IMR-90 (cell line): ENCODE results near the gene ASTN2. TPM values are rescaled to one million over a fixed set of nuclear protein-coding genes. Genes with fewer than 3 reads are reported as not detected.

Experiments
- ATAC-seq: fragments of 200-7000 bp; cut with Tn5 transposase; 2 replicates; pipeline ENCODE4 v1.9.1; 2020; ENCODE audit warnings: low read depth, mild to moderate bottlenecking, moderate library complexity
- BruUV-seq: library from RNA; stranded (reverse); fragments of 400-500 nt; replicated peaks from 2 replicates; lab custom pipeline; 2021; lab: Mats Ljungman, UMichigan
- CTCF ChIA-PET: fragments of 300-600 bp; formaldehyde crosslinking; extraction: SDS; loops from one replicate; lab custom pipeline; 2021; ENCODE audit warnings: antibody characterized with exemption; lab: Yijun Ruan, JAX
- POLR2A ChIA-PET: fragments of 300-600 bp; sonication (Branson Sonifier 250); formaldehyde crosslinking; loops from one replicate; lab custom pipeline; 2022; ENCODE audit warnings: antibody characterized with exemption; ENCODE audit not compliant: unreplicated experiment; lab: Charles Lee
- DNase-seq: peaks from one replicate; pipeline ENCODE4 v3.0.0; 2013
- H2AFZ ChIP-seq: replicated peaks from 2 replicates; pipeline ENCODE3; 2013; ENCODE audit warnings: low read length, mild to moderate bottlenecking; ENCODE audit not compliant: poor library complexity
- H2AK5ac ChIP-seq: 2 replicates; pipeline ENCODE4 v1.6.1; 2013; ENCODE audit warnings: low read depth, low read length, inconsistent platforms
- H2AK9ac ChIP-seq: replicated peaks from 2 replicates; pipeline ENCODE3; 2013; ENCODE audit warnings: mild to moderate bottlenecking, low read depth, low read length, moderate library complexity; ENCODE audit not compliant: poor library complexity
- H2BK120ac ChIP-seq: 2 replicates; pipeline ENCODE4 v1.6.1; 2013; ENCODE audit warnings: low read depth, low read length, inconsistent platforms
- H2BK15ac ChIP-seq: 3 replicates; pipeline ENCODE4 v1.6.1; 2013; ENCODE audit warnings: low read depth, low read length, inconsistent platforms
- H2BK20ac ChIP-seq: 2 replicates; pipeline ENCODE4 v1.6.1; 2013; ENCODE audit warnings: low read depth, mild to moderate bottlenecking, inconsistent platforms, low read length, moderate library complexity
- H2BK5ac ChIP-seq: 2 replicates; pipeline ENCODE4 v1.6.1; 2013; ENCODE audit warnings: mild to moderate bottlenecking, low read depth, low read length, inconsistent platforms; ENCODE audit not compliant: poor library complexity, severe bottlenecking
- H3K14ac ChIP-seq: replicated peaks from 2 replicates; pipeline ENCODE4 v1.6.1; 2013; ENCODE audit warnings: low read depth, low read length, inconsistent platforms
- H3K18ac ChIP-seq: 2 replicates; pipeline ENCODE4 v1.6.1; 2013; ENCODE audit warnings: low read depth, low read length, control low read depth
- H3K23ac ChIP-seq: 2 replicates; pipeline ENCODE4 v1.6.1; 2013; ENCODE audit warnings: low read depth, low read length, inconsistent platforms
- H3K27ac ChIP-seq: 2 replicates; pipeline ENCODE4 v1.5.1; 2013; ENCODE audit warnings: mild to moderate bottlenecking, control low read depth, low read length; ENCODE audit not compliant: insufficient read depth
- H3K27me3 ChIP-seq: 2 replicates; pipeline ENCODE4 v1.6.1; 2013; ENCODE audit warnings: low read length; ENCODE audit not compliant: control insufficient read depth, insufficient read depth
- H3K36me3 ChIP-seq: 2 replicates; pipeline ENCODE4 v1.6.1; 2013; ENCODE audit warnings: low read length, mixed read lengths; ENCODE audit not compliant: control insufficient read depth, insufficient read depth
- H3K4ac ChIP-seq: 2 replicates; pipeline ENCODE4 v1.6.1; 2013; ENCODE audit warnings: low read depth, low read length, inconsistent platforms
- H3K4me1 ChIP-seq: 2 replicates; pipeline ENCODE4 v1.6.1; 2013; ENCODE audit warnings: low read length, mixed read lengths; ENCODE audit not compliant: control insufficient read depth, insufficient read depth
- H3K4me2 ChIP-seq: 2 replicates; pipeline ENCODE4 v1.6.1; 2013; ENCODE audit warnings: low read depth, mild to moderate bottlenecking, control low read depth, low read length, moderate library complexity
- H3K4me3 ChIP-seq: 2 replicates; pipeline ENCODE4 v1.5.1; 2013; ENCODE audit warnings: low read depth, mild to moderate bottlenecking, control low read depth, low read length, moderate library complexity; ENCODE audit not compliant: insufficient read depth
- H3K56ac ChIP-seq: 2 replicates; pipeline ENCODE4 v1.6.1; 2013; ENCODE audit warnings: low read length, inconsistent platforms; ENCODE audit not compliant: insufficient read depth; ENCODE audit errors: extremely low read depth
- H3K79me1 ChIP-seq, 2 experiments: 2 replicates each; pipeline ENCODE4 v1.6.1; 2013; ENCODE audit warnings: low read length in 2 of 2, inconsistent platforms in 1 of 2, low read depth in 1 of 2
- H3K9ac ChIP-seq: 2 replicates; pipeline ENCODE4 v1.6.1; 2013; ENCODE audit warnings: low read depth, low read length, control low read depth
- H3K9me1 ChIP-seq: 2 replicates; pipeline ENCODE4 v1.6.1; 2013; ENCODE audit warnings: low read length, inconsistent platforms; ENCODE audit not compliant: insufficient read depth
- H3K9me3 ChIP-seq: 2 replicates; pipeline ENCODE4 v1.6.1; 2013; ENCODE audit warnings: low read length; ENCODE audit not compliant: control insufficient read depth, insufficient read depth
- H4K20me1 ChIP-seq: 2 replicates; pipeline ENCODE4 v1.6.1; 2013; ENCODE audit warnings: low read length, inconsistent platforms; ENCODE audit not compliant: insufficient read depth
- H4K5ac ChIP-seq: 2 replicates; pipeline ENCODE4 v1.6.1; 2013; ENCODE audit warnings: mild to moderate bottlenecking, low read depth, low read length, control low read depth
- H4K8ac ChIP-seq, 2 experiments: 2 replicates each; pipeline ENCODE4 v1.6.1; 2013; ENCODE audit warnings: low read depth in 2 of 2, low read length in 2 of 2, control low read depth in 1 of 2, inconsistent platforms in 1 of 2
- H4K91ac ChIP-seq: 2 replicates; pipeline ENCODE4 v1.6.1; 2013; ENCODE audit warnings: low read depth, low read length, inconsistent platforms; ENCODE audit not compliant: insufficient read depth
- BHLHE40 ChIP-seq: fragments of 150-350 bp; IDR thresholded peaks from 2 replicates; pipeline ENCODE4 v1.6.1; 2016; ENCODE audit warnings: mild to moderate bottlenecking, low read depth, low read length
- CEBPB ChIP-seq: IDR thresholded peaks from 2 replicates; pipeline ENCODE4 v1.6.1; 2012; ENCODE audit warnings: low read depth, low read length, improper control_type of control experiment
- CHD1 ChIP-seq: IDR thresholded peaks from 2 replicates; pipeline ENCODE4 v1.6.1; 2012; ENCODE audit warnings: low read depth, low read length, improper control_type of control experiment
- FOS ChIP-seq: fragments of 150-350 bp; IDR thresholded peaks from 2 replicates; pipeline ENCODE4 v1.6.1; 2016; ENCODE audit warnings: low read depth, low read length
- MAFK ChIP-seq: IDR thresholded peaks from 2 replicates; pipeline ENCODE4 v1.6.1; 2012; ENCODE audit warnings: low read depth, low read length, improper control_type of control experiment
- MAZ ChIP-seq: IDR thresholded peaks from 2 replicates; pipeline ENCODE4 v1.6.1; 2012; ENCODE audit warnings: low read depth, mild to moderate bottlenecking, low read length, improper control_type of control experiment, moderate library complexity, borderline replicate concordance
- MXI1 ChIP-seq: IDR thresholded peaks from 2 replicates; pipeline ENCODE4 v1.6.1; 2012; ENCODE audit warnings: low read depth, mild to moderate bottlenecking, low read length, moderate library complexity, borderline replicate concordance
- NFE2L2 ChIP-seq: fragments of 150-350 bp; IDR thresholded peaks from 2 replicates; pipeline ENCODE4 v1.6.1; 2016; ENCODE audit warnings: low read depth, mild to moderate bottlenecking, low read length
- POLR2A ChIP-seq: IDR thresholded peaks from 2 replicates; pipeline ENCODE4 v1.6.1; 2012; ENCODE audit warnings: mild to moderate bottlenecking, low read depth, low read length
- RAD21 ChIP-seq: IDR thresholded peaks from 2 replicates; pipeline ENCODE4 v1.6.1; 2012; ENCODE audit warnings: low read length, improper control_type of control experiment
- RCOR1 ChIP-seq: IDR thresholded peaks from 2 replicates; pipeline ENCODE4 v1.6.1; 2012; ENCODE audit warnings: mild to moderate bottlenecking, low read length, improper control_type of control experiment; ENCODE audit not compliant: insufficient replicate concordance
- RFX5 ChIP-seq: IDR thresholded peaks from 2 replicates; pipeline ENCODE4 v1.8.0; 2012; ENCODE audit warnings: low read depth, mild to moderate bottlenecking, low read length, moderate library complexity
- dilution Hi-C: fragments of 300-500 bp; cut with HindIII; formaldehyde crosslinking; loops from one replicate; pipeline ENCODE4 v1.14.3; 2018; ENCODE audit warnings: low sequenced_read_pairs; ENCODE audit not compliant: unreplicated experiment
- in situ Hi-C: fragments of 300-500 bp; cut with MboI; formaldehyde crosslinking; loops from 3 replicates; pipeline ENCODE4 v1.14.3; 2019; ENCODE audit warnings: low sequenced_read_pairs, inconsistent platforms, mixed read lengths
- intact Hi-C: fragments of 100-400 bp; cut with micrococcal nuclease; formaldehyde crosslinking; loops from 2 replicates; pipeline ENCODE4 v1.10.0; 2022
- polyA plus RNA-seq, 3 experiments: library from polyadenylated mRNA; depleted of rRNA; stranded (reverse); fragments of >200 nt; gene quantifications; 2 replicates each; pipeline ENCODE4 v1.2.3, GENCODE V29; 2012; ENCODE audit warnings: low replicate concordance in 1 of 3
- total RNA-seq: library from RNA; depleted of rRNA; stranded (reverse); fragments of >200 nt; gene quantifications from 2 replicates; pipeline ENCODE4 v1.2.3, GENCODE V29; 2012

The ASTN2 gene
- total and polyA plus RNA-seq, 2 of the 4 experiments (the other 2 are of a cell fraction), result 3.8 to 6.8 TPM

DNA sequence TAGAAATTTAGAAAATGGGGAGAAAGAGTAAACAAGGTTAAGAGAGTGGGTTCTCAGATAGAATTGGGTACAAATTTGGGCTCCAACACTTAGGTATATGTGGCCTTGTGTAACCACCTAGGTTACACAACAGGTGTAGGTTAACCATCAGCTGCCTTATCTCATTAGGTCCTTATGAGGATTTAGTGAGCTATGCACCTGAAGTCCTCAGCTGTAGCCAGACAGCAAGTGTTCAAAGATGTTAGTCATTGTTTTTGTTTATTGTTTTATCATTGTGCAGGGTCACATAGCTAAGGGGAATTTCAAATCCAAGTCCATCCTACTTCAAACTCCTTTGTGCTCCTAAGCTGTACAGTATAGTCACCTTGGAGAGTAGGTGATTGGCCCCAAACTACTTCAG, 728.7 kb downstream of the ASTN2 start:
- Histone ChIP-seq H2AK9ac (peak overlapping the region; percentile 95), H3K9ac (peak overlapping the region; percentile 97; the same call in 1 of the 2 replicates), H2BK5ac (no peak overlapping the region), H4K91ac (peak overlapping the region; percentile 80; the same call in 1 of the 2 replicates), H4K20me1 (peaks cover 29% of the 10 kb centered on the region; the same call in 1 of the 2 replicates), H4K5ac (peak overlapping the region; percentile 90; the same call in 1 of the 2 replicates), H3K79me1 (peaks cover 31 to 47% of the 10 kb centered on the region in 2 experiments; a peak in 3 of 4 replicates), H4K8ac (peak overlapping the region; percentile 58 to 96; a peak in 2 of 4 replicates), H3K4me2 (peak overlapping the region; percentile 94), H2BK20ac (no peak overlapping the region), H2AFZ (peak overlapping the region; percentile 97), H2BK120ac (peak overlapping the region; percentile 83; the same call in 1 of the 2 replicates), H3K9me1 (peaks cover 17% of the 10 kb centered on the region), H2BK15ac (0 out of 3 replicates have a peak overlapping the region, but pooled peaks have one; percentile 77), H3K4ac (peak overlapping the region; percentile 94), H3K23ac (peak overlapping the region; percentile 99), H3K27me3 (no peaks in the 10 kb centered on the region), H3K4me3 (no peak overlapping the region), H3K9me3 (no peaks in the 10 kb centered on the region), H3K36me3 (no peaks in the 10 kb centered on the region), H3K14ac (peak overlapping the region; percentile 98), H3K56ac (no peak overlapping the region), H3K4me1 (peaks cover 13% of the 10 kb centered on the region), H3K27ac (no peak overlapping the region), H3K18ac (no peak overlapping the region), H2AK5ac (peak overlapping the region; percentile 47)
- TF ChIP-seq NFE2L2 (no peak), FOS (no peak), MAZ (no peak), CEBPB (no peak), BHLHE40 (no peak), RCOR1 (no peak), MAFK (no peak), RAD21 (no peak), RFX5 (no peak), CHD1 (no peak), MXI1 (no peak), POLR2A (no peak)
- dilution Hi-C loops, result no loop called here
- in situ Hi-C loops, result no loop called here
- POLR2A ChIA-PET, result no interaction called here
- CTCF ChIA-PET, result interaction anchor here (0.5 kb wide), 1 partner anchor 25 kb away, joined by 4 read pairs; no protein-coding TSS in a partner anchor
- ATAC-seq (no peak), DNase-seq (peak; percentile 29)
- no TSS peak for BruUV-seq
- intact Hi-C loops, result no loop called here
